ENCODE measurements around the gene MYBBP1A.
"Not testable (repeated sequence)": the region's sequence is repeated elsewhere in the genome, so short reads cannot be mapped to it uniquely, and the experiment has no call there.

Gene MYBBP1A

DNA sequence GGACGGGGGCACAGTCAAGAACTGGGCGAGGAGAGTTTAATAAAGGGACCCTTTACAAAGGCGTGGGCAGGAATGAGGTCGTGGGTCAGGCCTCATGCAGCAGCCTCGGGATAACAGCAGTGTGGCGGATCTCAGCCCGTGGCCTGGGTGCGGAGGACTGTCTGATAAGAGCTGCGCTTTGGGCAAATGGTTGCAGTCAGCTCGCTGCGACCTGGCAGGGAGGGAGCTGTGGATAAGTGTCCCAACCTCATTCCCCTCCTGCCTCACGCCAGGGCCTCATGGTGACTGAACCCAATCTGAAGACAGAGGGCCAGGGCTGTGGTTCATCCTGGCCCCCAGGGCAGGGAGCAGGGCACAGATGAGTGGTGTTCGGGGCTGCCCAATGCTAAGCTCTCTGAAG lies 42.8 kb upstream of the MYBBP1A start:
- no peak overlapping the region for H3K27ac ChIP-seq (replicated peaks)
- no peaks in the 10 kb centered on the region for H3K27me3 ChIP-seq (ENCODE audit: insufficient read depth, poor library complexity, severe bottlenecking)
- no peak overlapping the region for H3K4me3 ChIP-seq (replicated peaks; ENCODE audit: insufficient read depth, low read length)
- no peak for TF ChIP-seq POLR2AphosphoS5 (IDR thresholded peaks at IDR 0.05; ENCODE audit: low read depth)
- TF ChIP-seq SPI1 (IDR thresholded peaks at IDR 0.05; ENCODE audit: borderline replicate concordance, low read depth), result no peak
- no peak for TF ChIP-seq GABPA (IDR thresholded peaks at IDR 0.05; ENCODE audit: low read depth)
- TF ChIP-seq, protein P1, sequence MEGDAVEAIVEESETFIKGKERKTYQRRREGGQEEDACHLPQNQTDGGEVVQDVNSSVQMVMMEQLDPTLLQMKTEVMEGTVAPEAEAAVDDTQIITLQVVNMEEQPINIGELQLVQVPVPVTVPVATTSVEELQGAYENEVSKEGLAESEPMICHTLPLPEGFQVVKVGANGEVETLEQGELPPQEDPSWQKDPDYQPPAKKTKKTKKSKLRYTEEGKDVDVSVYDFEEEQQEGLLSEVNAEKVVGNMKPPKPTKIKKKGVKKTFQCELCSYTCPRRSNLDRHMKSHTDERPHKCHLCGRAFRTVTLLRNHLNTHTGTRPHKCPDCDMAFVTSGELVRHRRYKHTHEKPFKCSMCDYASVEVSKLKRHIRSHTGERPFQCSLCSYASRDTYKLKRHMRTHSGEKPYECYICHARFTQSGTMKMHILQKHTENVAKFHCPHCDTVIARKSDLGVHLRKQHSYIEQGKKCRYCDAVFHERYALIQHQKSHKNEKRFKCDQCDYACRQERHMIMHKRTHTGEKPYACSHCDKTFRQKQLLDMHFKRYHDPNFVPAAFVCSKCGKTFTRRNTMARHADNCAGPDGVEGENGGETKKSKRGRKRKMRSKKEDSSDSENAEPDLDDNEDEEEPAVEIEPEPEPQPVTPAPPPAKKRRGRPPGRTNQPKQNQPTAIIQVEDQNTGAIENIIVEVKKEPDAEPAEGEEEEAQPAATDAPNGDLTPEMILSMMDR (IDR thresholded peaks at IDR 0.05; ENCODE audit: insufficient read depth, low read length), result no peak
- TF ChIP-seq, protein P2, sequence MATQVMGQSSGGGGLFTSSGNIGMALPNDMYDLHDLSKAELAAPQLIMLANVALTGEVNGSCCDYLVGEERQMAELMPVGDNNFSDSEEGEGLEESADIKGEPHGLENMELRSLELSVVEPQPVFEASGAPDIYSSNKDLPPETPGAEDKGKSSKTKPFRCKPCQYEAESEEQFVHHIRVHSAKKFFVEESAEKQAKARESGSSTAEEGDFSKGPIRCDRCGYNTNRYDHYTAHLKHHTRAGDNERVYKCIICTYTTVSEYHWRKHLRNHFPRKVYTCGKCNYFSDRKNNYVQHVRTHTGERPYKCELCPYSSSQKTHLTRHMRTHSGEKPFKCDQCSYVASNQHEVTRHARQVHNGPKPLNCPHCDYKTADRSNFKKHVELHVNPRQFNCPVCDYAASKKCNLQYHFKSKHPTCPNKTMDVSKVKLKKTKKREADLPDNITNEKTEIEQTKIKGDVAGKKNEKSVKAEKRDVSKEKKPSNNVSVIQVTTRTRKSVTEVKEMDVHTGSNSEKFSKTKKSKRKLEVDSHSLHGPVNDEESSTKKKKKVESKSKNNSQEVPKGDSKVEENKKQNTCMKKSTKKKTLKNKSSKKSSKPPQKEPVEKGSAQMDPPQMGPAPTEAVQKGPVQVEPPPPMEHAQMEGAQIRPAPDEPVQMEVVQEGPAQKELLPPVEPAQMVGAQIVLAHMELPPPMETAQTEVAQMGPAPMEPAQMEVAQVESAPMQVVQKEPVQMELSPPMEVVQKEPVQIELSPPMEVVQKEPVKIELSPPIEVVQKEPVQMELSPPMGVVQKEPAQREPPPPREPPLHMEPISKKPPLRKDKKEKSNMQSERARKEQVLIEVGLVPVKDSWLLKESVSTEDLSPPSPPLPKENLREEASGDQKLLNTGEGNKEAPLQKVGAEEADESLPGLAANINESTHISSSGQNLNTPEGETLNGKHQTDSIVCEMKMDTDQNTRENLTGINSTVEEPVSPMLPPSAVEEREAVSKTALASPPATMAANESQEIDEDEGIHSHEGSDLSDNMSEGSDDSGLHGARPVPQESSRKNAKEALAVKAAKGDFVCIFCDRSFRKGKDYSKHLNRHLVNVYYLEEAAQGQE (IDR thresholded peaks at IDR 0.05; ENCODE audit: insufficient replicate concordance, low read depth), result no peak
- no peak for DNase-seq (ENCODE audit: low read depth in 1 of 2, low spot score in 1 of 2)

DNA sequence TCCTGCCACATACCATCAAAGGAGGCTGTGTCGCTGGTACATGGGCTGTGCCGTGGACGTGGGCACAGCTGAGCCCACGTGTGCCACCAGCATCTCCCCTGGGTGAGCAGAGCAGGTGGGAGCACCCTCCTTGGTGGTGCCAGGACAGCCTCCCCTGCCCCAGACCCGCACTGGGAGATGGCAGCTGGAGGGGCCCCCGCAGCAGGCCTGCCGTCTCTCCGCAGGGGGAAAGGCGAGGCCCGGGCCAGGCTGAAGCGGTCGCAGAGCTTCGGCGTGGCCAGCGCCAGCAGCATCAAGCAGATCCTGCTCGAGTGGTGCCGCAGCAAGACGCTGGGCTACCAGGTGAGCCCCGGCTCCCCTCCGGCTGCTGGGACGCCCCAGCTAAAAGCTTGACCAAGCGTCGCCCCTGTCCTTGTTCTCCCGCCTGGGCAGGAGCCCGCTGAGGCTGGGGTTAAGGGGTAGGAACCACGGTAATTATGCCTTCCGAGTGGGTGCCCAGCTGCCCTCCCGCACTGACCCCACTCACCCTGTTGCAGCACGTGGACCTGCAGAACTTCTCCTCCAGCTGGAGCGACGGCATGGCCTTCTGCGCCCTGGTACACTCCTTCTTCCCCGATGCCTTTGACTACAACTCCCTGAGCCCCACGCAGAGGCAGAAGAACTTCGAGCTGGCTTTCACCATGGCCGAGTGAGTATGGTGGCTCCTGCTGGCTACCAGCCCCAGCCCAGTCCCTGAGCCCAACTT lies 41.6 kb upstream of the MYBBP1A start:
- Histone ChIP-seq H3K27me3 (ENCODE audit: insufficient read depth, poor library complexity, severe bottlenecking) (no peaks in the 10 kb centered on the region), H3K4me3 (replicated peaks; ENCODE audit: insufficient read depth, low read length) (no peak overlapping the region), H3K27ac (replicated peaks) (no peak overlapping the region)
- DNase-seq (ENCODE audit: low read depth in 1 of 2, low spot score in 1 of 2), result no peak
- TF ChIP-seq GABPA (IDR thresholded peaks at IDR 0.05; ENCODE audit: low read depth), result no peak
- TF ChIP-seq, protein P2 (IDR thresholded peaks at IDR 0.05; ENCODE audit: insufficient replicate concordance, low read depth), result no peak
- no peak for TF ChIP-seq SPI1 (IDR thresholded peaks at IDR 0.05; ENCODE audit: borderline replicate concordance, low read depth)
- TF ChIP-seq, protein P1 (IDR thresholded peaks at IDR 0.05; ENCODE audit: insufficient read depth, low read length), result no peak
- TF ChIP-seq POLR2AphosphoS5 (IDR thresholded peaks at IDR 0.05; ENCODE audit: low read depth), result no peak

DNA sequence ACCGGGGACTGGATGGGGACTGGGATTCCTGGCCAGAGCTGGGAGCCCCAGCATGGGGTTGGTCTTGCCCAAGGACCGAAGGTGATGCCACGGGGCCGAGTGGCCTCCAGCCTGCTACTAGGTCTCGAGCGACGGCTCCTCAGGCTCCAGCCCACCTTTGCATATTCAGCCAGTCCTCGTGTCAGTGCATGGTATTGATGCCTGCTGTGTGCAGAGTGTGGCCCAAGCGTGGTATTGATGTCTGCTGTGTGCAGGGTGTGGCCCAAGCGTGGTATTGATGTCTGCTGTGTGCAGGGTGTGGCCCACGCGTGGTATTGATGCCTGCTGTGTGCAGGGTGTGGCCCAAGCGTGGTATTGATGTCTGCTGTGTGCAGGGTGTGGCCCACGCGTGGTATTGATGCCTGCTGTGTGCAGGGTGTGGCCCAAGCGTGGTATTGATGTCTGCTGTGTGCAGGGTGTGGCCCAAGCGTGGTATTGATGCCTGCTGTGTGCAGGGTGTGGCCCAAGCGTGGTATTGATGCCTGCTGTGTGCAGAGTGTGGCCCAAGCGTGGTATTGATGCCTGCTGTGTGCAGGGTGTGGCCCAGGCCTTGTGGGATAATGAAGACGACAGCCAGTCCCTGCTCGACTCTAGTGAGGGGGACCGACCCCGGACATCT lies 40.6 kb upstream of the MYBBP1A start:
- H3K27me3 ChIP-seq (ENCODE audit: insufficient read depth, poor library complexity, severe bottlenecking); H3K4me3 ChIP-seq (replicated peaks; ENCODE audit: insufficient read depth, low read length); DNase-seq (ENCODE audit: low read depth in 1 of 2, low spot score in 1 of 2); H3K27ac ChIP-seq (replicated peaks): not testable (repeated sequence)

DNA sequence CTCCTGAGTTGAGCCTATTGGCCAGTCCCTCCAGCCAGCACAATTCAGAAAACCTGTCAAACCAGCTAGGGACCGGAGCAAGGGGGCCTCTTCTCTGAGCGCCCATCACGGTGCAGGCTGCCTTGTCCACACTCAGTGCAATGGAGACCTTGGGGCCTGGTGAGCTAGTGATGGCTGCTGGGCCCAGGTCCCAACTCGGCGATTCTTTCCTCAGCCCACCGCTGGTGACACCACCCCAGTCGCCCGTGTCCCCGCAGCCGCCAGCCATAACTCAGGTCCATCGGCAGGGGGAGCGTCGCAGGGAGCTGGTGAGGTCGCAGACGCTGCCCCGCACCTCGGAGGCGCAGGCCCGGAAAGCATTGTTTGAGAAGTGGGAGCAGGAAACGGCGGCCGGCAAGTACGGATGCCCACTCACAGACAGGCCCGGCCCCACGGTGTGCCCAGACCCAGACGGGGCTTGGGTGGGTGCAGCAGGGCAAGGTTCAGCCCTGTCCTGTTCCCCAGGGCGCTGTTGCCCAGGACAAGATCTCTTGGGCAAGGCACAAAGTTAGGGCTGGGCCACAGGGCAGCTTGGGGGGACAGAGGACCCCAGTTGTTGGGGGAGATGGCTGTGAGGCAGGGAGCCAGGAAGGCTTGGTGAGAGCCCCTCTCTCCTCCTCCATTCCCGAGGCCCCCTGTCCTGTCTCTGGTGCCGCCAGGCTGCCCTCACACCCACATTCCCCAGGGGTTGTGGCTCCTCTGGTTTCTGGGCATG lies 39.9 kb upstream of the MYBBP1A start:
- DNase-seq (ENCODE audit: low read depth in 1 of 2, low spot score in 1 of 2), result peak in 1 of 2 experiments; percentile 11
- Histone ChIP-seq H3K27me3 (ENCODE audit: insufficient read depth, poor library complexity, severe bottlenecking) (no peaks in the 10 kb centered on the region), H3K27ac (replicated peaks) (no peak overlapping the region), H3K4me3 (replicated peaks; ENCODE audit: insufficient read depth, low read length) (no peak overlapping the region)
- no peak for TF ChIP-seq SPI1 (IDR thresholded peaks at IDR 0.05; ENCODE audit: borderline replicate concordance, low read depth)
- TF ChIP-seq GABPA (IDR thresholded peaks at IDR 0.05; ENCODE audit: low read depth), result no peak
- TF ChIP-seq, protein P1 (IDR thresholded peaks at IDR 0.05; ENCODE audit: insufficient read depth, low read length), result no peak
- no peak for TF ChIP-seq POLR2AphosphoS5 (IDR thresholded peaks at IDR 0.05; ENCODE audit: low read depth)
- TF ChIP-seq, protein P2 (IDR thresholded peaks at IDR 0.05; ENCODE audit: insufficient replicate concordance, low read depth), result no peak
